ENCODE data around the gene RASA1.

Gene RASA1

GRCh38 chr5:87394411-87395165 lies 126.9 kb downstream of the RASA1 start:
- H3K4me1 Mint-ChIP-seq (ENCODE audit: low read depth) = peaks cover 34% of the 10 kb centered on the region
- H3K27me3 Mint-ChIP-seq = no peaks in the 10 kb centered on the region
- no peaks in the 10 kb centered on the region for H3K9me3 Mint-ChIP-seq
- H3K27ac Mint-ChIP-seq = peak overlapping the region; percentile 26
- H3K4me3 Mint-ChIP-seq = no peak overlapping the region
- peaks cover 96% of the 10 kb centered on the region for H3K36me3 Mint-ChIP-seq (ENCODE audit: low read depth)

GRCh38 chr5:87398981-87399614 lies 131.4 kb downstream of the RASA1 start:
- H3K36me3 Mint-ChIP-seq (ENCODE audit: low read depth) = peaks cover 85% of the 10 kb centered on the region
- no peaks in the 10 kb centered on the region for H3K9me3 Mint-ChIP-seq
- peak overlapping the region; percentile 70 for H3K27ac Mint-ChIP-seq
- H3K4me3 Mint-ChIP-seq = no peak overlapping the region
- H3K4me1 Mint-ChIP-seq (ENCODE audit: low read depth) = peaks cover 30% of the 10 kb centered on the region
- H3K27me3 Mint-ChIP-seq = no peaks in the 10 kb centered on the region

- Mint-ChIP-seq H3K4me3 (no peak overlapping the region), H3K4me1 (ENCODE audit: low read depth) (peaks cover 37% of the 10 kb centered on the region), H3K27ac (no peak overlapping the region), H3K36me3 (ENCODE audit: low read depth) (peaks cover 85% of the 10 kb centered on the region), H3K27me3 (no peaks in the 10 kb centered on the region), H3K9me3 (no peaks in the 10 kb centered on the region)
These were observed 132.0 kb downstream of the RASA1 start for GRCh38 chr5:87399720-87400119.

GRCh38 chr5:87400305-87400899 lies 132.7 kb downstream of the RASA1 start:
- H3K4me3 Mint-ChIP-seq = no peak overlapping the region
- H3K27ac Mint-ChIP-seq = no peak overlapping the region
- H3K27me3 Mint-ChIP-seq = no peaks in the 10 kb centered on the region
- H3K4me1 Mint-ChIP-seq (ENCODE audit: low read depth) = peaks cover 39% of the 10 kb centered on the region
- H3K36me3 Mint-ChIP-seq (ENCODE audit: low read depth) = peaks cover 84% of the 10 kb centered on the region
- H3K9me3 Mint-ChIP-seq = no peaks in the 10 kb centered on the region

- Mint-ChIP-seq H3K27me3 (no peaks in the 10 kb centered on the region), H3K27ac (no peak overlapping the region), H3K36me3 (ENCODE audit: low read depth) (peaks cover 87% of the 10 kb centered on the region), H3K4me3 (no peak overlapping the region), H3K4me1 (ENCODE audit: low read depth) (peaks cover 42% of the 10 kb centered on the region), H3K9me3 (no peaks in the 10 kb centered on the region)
These were observed 133.9 kb downstream of the RASA1 start for GRCh38 chr5:87401626-87402025.

- Mint-ChIP-seq H3K36me3 (ENCODE audit: low read depth) (peaks cover 87% of the 10 kb centered on the region), H3K9me3 (no peaks in the 10 kb centered on the region), H3K27ac (no peak overlapping the region), H3K27me3 (no peaks in the 10 kb centered on the region), H3K4me1 (ENCODE audit: low read depth) (peaks cover 56% of the 10 kb centered on the region), H3K4me3 (no peak overlapping the region)
These were observed 135.7 kb downstream of the RASA1 start for GRCh38 chr5:87403409-87403808.

GRCh38 chr5:87403899-87404298 lies 136.2 kb downstream of the RASA1 start:
- Mint-ChIP-seq H3K4me3 (no peak overlapping the region), H3K27ac (no peak overlapping the region), H3K9me3 (no peaks in the 10 kb centered on the region), H3K36me3 (ENCODE audit: low read depth) (peaks cover 88% of the 10 kb centered on the region), H3K27me3 (no peaks in the 10 kb centered on the region), H3K4me1 (ENCODE audit: low read depth) (peaks cover 58% of the 10 kb centered on the region)

- Mint-ChIP-seq H3K36me3 (ENCODE audit: low read depth) (peaks cover 88% of the 10 kb centered on the region), H3K27me3 (no peaks in the 10 kb centered on the region), H3K4me3 (no peak overlapping the region), H3K9me3 (no peaks in the 10 kb centered on the region), H3K4me1 (ENCODE audit: low read depth) (peaks cover 60% of the 10 kb centered on the region), H3K27ac (no peak overlapping the region)
These were observed 136.7 kb downstream of the RASA1 start for GRCh38 chr5:87404359-87404758.

- Mint-ChIP-seq H3K4me3 (no peak overlapping the region), H3K4me1 (ENCODE audit: low read depth) (peaks cover 60% of the 10 kb centered on the region), H3K27ac (peak overlapping the region; percentile 68), H3K36me3 (ENCODE audit: low read depth) (peaks cover 88% of the 10 kb centered on the region), H3K9me3 (no peaks in the 10 kb centered on the region), H3K27me3 (no peaks in the 10 kb centered on the region)
These were observed 137.9 kb downstream of the RASA1 start for GRCh38 chr5:87405472-87406155.

GRCh38 chr5:87408204-87408603 lies 140.5 kb downstream of the RASA1 start:
- Mint-ChIP-seq H3K36me3 (ENCODE audit: low read depth) (peaks cover 79% of the 10 kb centered on the region), H3K4me1 (ENCODE audit: low read depth) (peaks cover 75% of the 10 kb centered on the region), H3K27me3 (no peaks in the 10 kb centered on the region), H3K4me3 (no peak overlapping the region), H3K9me3 (no peaks in the 10 kb centered on the region), H3K27ac (peak overlapping the region; percentile 70)

GRCh38 chr5:87410931-87411330 lies 143.2 kb downstream of the RASA1 start:
- Mint-ChIP-seq H3K4me3 (peak overlapping the region; percentile 100), H3K36me3 (ENCODE audit: low read depth) (peaks cover 55% of the 10 kb centered on the region), H3K4me1 (ENCODE audit: low read depth) (peaks cover 64% of the 10 kb centered on the region), H3K9me3 (no peaks in the 10 kb centered on the region), H3K27me3 (no peaks in the 10 kb centered on the region), H3K27ac (peak overlapping the region; percentile 81)

GRCh38 chr5:87411586-87411972 lies 143.9 kb downstream of the RASA1 start:
- Mint-ChIP-seq H3K4me3 (peak overlapping the region; percentile 100), H3K27me3 (no peaks in the 10 kb centered on the region), H3K9me3 (no peaks in the 10 kb centered on the region), H3K4me1 (ENCODE audit: low read depth) (peaks cover 58% of the 10 kb centered on the region), H3K27ac (peak overlapping the region; percentile 95), H3K36me3 (ENCODE audit: low read depth) (peaks cover 49% of the 10 kb centered on the region)

- H3K4me3 Mint-ChIP-seq = peak overlapping the region; percentile 100
- peaks cover 52% of the 10 kb centered on the region for H3K4me1 Mint-ChIP-seq (ENCODE audit: low read depth)
- H3K9me3 Mint-ChIP-seq = no peaks in the 10 kb centered on the region
These were observed 144.4 kb downstream of the RASA1 start for GRCh38 chr5:87411973-87412629.

GRCh38 chr5:87412630-87413342 lies 145.1 kb downstream of the RASA1 start, which contains the start of gene CCNH:
CCNH (minus strand) TSS chr5:87412930; CDS start chr5:87412794, 136 bp downstream.
- peaks cover 36% of the 10 kb centered on the region for H3K36me3 Mint-ChIP-seq (ENCODE audit: low read depth)
- H3K4me1 Mint-ChIP-seq (ENCODE audit: low read depth) = peaks cover 46% of the 10 kb centered on the region
- peak within 1 kb of the TSS; percentile 100 for H3K4me3 Mint-ChIP-seq
- no peaks in the 10 kb centered on the region for H3K27me3 Mint-ChIP-seq
- H3K27ac Mint-ChIP-seq = peak within 1 kb of the TSS; percentile 95
- H3K9me3 Mint-ChIP-seq = no peaks in the 10 kb centered on the region

More at GRCh38 chr5:87411973-87412629, 144.4 kb downstream of the RASA1 start:
- Mint-ChIP-seq H3K27ac (peak overlapping the region; percentile 95), H3K36me3 (ENCODE audit: low read depth) (peaks cover 43% of the 10 kb centered on the region), H3K27me3 (no peaks in the 10 kb centered on the region)

All from stimulated activated naive CD8-positive, alpha-beta T cell treated with anti-CD3 and anti-CD28 coated beads, Interleukin-15, Interleukin-2, amounts not matched to agents 100 ng/mL and 50 ng/mL, for 24 hours (primary cell).